ENCODE results near the gene UBQLN1. TPM values are rescaled to one million over a fixed set of nuclear protein-coding genes. Genes with fewer than 3 reads are reported as not detected.

The UBQLN1 gene
- total and polyA plus RNA-seq, 2 donors (not counting 3 experiments of a cell fraction or from before 2014, with no cell fraction given), result 66.1 to 110 TPM

GRCh38 chr9:83655433-83655832 lies 52.3 kb downstream of the UBQLN1 start:
- Histone ChIP-seq H3K4me2 (ENCODE audit: insufficient read depth, low read length) (no peak overlapping the region), H3K4me3 (replicated peaks in 1 of 3; ENCODE audit: insufficient read depth in 1 of 3, low read depth in 1 of 3, low read length in 3 of 3) (no peak overlapping the region), H4K20me1 (replicated peaks; ENCODE audit: control insufficient read depth, extremely low read depth, insufficient read depth, low read length) (no peaks in the 10 kb centered on the region), H3K9me3 (replicated peaks; ENCODE audit: control insufficient read depth, insufficient read depth, low read length) (no peaks in the 10 kb centered on the region), H2AFZ (ENCODE audit: low read depth, low read length) (no peak overlapping the region), H3K4me1 (ENCODE audit: control insufficient read depth, extremely low read depth, insufficient read depth, low read length) (no peaks in the 10 kb centered on the region), H3K36me3 (ENCODE audit: control insufficient read depth in 2 of 2, extremely low read depth in 1 of 2, insufficient read depth in 2 of 2, low read length in 2 of 2) (peaks cover 12 to 25% of the 10 kb centered on the region in 2 experiments), H3K9ac (replicated peaks; ENCODE audit: extremely low read depth, insufficient read depth, low read length) (no peak overlapping the region), H3K79me2 (ENCODE audit: control insufficient read depth, insufficient read depth, low read length) (peaks cover 6% of the 10 kb centered on the region), H3K27me3 (ENCODE audit: control insufficient read depth in 2 of 2, insufficient read depth in 2 of 2, low read length in 2 of 2) (no peaks in the 10 kb centered on the region), H3K27ac (ENCODE audit: insufficient read depth, low read depth, low read length) (no peak overlapping the region), H3K9me1 (replicated peaks; ENCODE audit: control insufficient read depth, extremely low read depth, insufficient read depth, low read length) (no peaks in the 10 kb centered on the region)
- FAIRE-seq (no peak), DNase-seq (ENCODE audit: low read depth, low spot score) (peak; percentile 5)
- no TSS peak for BruUV-seq (replicated peaks)
- dilution Hi-C loops (cut with MboI; ENCODE audit: extremely low pct_ligation_motif_present, low sequenced_read_pairs) (no loop called here), intact Hi-C loops (cut with micrococcal nuclease) (no loop called here)
- TF ChIP-seq GATA2 (IDR thresholded peaks at IDR 0.05; ENCODE audit: insufficient read depth, insufficient read length, low read depth, low read length) (no peak), POLR2AphosphoS5 (IDR thresholded peaks at IDR 0.05; ENCODE audit: insufficient read depth, low read depth, low read length) (no peak), FOS (IDR thresholded peaks at IDR 0.05; ENCODE audit: borderline replicate concordance, insufficient read depth, low read length) (no peak), MYC (IDR thresholded peaks at IDR 0.05; ENCODE audit: low read depth, low read length) (no peak), JUN (IDR thresholded peaks at IDR 0.05; ENCODE audit: borderline replicate concordance, insufficient read depth, insufficient read length, low read depth) (no peak), EZH2 (IDR thresholded peaks at IDR 0.05; ENCODE audit: borderline replicate concordance, low read depth, low read length, severe bottlenecking) (no peak), POLR2A (IDR thresholded peaks at IDR 0.05; ENCODE audit: low read depth, low read length) (no peak), CTCF (IDR thresholded peaks at IDR 0.05; ENCODE audit: extremely low read depth in 1 of 2, insufficient read depth in 1 of 2, low read depth in 1 of 2, low read length in 2 of 2) (no peak), MAX (IDR thresholded peaks at IDR 0.05; ENCODE audit: insufficient read depth, insufficient read length) (no peak)
- POLR2A ChIA-PET, result no interaction called here
- CTCF ChIA-PET, result interaction anchor here (1.6 to 1.7 kb wide), 2 partner anchors 10 to 16 kb away, joined by 3 to 5 read pairs; no protein-coding TSS in a partner anchor
